ENCODE data around the gene DNAAF1.
A peak's percentile ranks its signal among the peaks of the same experiment; 100 is the strongest.

The DNAAF1 gene

DNA sequence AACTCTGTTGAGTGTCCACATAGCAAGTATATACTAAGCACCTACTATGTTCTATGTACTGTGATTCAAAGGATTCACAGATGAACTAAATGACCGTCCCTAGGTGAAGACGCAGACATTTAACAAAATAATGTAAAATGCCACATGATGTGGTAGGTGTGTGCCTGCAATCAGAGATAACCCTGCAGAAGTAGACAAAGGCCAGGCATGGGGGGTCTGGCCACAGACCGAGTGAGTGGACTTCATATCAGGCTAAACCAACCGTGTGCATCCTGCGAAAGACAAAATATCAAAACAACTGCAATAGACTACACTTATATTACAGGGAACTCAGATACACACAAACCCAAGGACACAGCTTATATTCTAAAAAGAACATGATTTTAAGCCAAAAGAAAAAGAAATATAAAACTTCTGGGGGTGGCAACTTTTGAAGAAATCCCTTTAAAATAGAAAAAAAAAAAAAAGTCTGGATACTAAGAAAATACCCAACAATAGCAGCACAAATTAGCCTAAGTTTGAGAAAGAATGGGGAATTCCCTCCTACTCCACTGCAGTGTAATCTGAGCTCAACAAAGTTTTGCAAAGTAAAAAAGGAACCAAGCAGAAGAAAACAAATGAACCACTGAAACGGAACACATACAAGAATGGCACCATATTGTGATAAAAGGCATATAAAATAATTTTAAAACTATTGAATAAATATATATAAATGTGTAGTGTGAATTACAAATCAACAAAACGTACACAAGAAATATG is 12.4 kb upstream of the DNAAF1 start:
- H3K9ac ChIP-seq (ENCODE audit: low read depth, low read length): no peak overlapping the region
- H3K4me1 ChIP-seq (ENCODE audit: control insufficient read depth, insufficient read depth, low read length): peaks cover 10% of the 10 kb centered on the region
- H3K27me3 ChIP-seq (ENCODE audit: control insufficient read depth, insufficient read depth, low read length): no peaks in the 10 kb centered on the region
- no peak overlapping the region for H3K4me3 ChIP-seq (ENCODE audit: low read depth, low read length)
- no peaks in the 10 kb centered on the region for H3K9me3 ChIP-seq (ENCODE audit: control insufficient read depth, insufficient read depth, low read length)
- no peaks in the 10 kb centered on the region for H3K36me3 ChIP-seq (ENCODE audit: control insufficient read depth, insufficient read depth, low read length)

DNA sequence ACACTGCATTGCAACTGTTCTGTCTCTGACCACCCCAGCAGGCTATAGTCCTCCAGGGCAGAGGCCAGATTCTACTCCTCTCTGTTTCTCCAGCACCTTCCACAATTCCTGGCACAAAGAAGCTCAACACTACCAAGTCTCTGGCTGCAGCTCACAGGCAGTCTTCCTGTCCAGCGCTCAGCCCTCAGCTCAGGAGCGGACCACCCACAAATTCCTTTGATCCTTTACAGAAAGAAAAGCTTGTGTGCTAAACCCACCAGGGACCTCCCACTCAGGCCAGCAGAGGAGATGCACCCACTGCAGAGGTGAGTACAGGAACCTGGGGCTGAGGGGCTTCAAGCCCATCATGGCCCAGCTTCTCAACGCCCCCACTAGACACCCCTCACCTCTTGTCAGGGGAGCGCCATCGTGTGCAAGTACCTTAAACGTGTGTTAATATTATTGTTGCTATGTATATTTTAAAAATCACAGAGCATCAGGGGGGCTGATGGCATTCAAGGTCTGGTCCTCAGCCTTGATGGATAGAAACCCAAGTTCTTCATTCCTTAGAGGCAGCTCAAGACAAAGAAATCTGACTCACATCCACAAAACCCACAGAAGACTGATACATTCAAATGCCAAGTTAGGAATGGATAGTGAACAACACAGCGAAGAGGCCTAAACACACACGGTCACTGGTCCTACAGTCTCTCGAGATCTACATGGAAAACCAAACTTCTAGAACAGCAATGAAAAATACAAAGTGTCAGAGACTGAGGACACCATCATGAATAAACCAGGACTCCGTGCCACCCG is 8.6 kb upstream of the DNAAF1 start:
- Histone ChIP-seq H3K9me3 (ENCODE audit: control insufficient read depth, insufficient read depth, low read length) (no peaks in the 10 kb centered on the region), H3K27me3 (ENCODE audit: control insufficient read depth, insufficient read depth, low read length) (no peaks in the 10 kb centered on the region), H3K36me3 (ENCODE audit: control insufficient read depth, insufficient read depth, low read length) (no peaks in the 10 kb centered on the region), H3K4me1 (ENCODE audit: control insufficient read depth, insufficient read depth, low read length) (peaks cover 21% of the 10 kb centered on the region), H3K4me3 (ENCODE audit: low read depth, low read length) (no peak overlapping the region), H3K9ac (ENCODE audit: low read depth, low read length) (no peak overlapping the region)

- no peaks in the 10 kb centered on the region for H3K36me3 ChIP-seq (ENCODE audit: control insufficient read depth, insufficient read depth, low read length)
- peaks cover 21% of the 10 kb centered on the region for H3K4me1 ChIP-seq (ENCODE audit: control insufficient read depth, insufficient read depth, low read length)
- H3K4me3 ChIP-seq (ENCODE audit: low read depth, low read length): no peak overlapping the region
- H3K27me3 ChIP-seq (ENCODE audit: control insufficient read depth, insufficient read depth, low read length): no peaks in the 10 kb centered on the region
- H3K9me3 ChIP-seq (ENCODE audit: control insufficient read depth, insufficient read depth, low read length): no peaks in the 10 kb centered on the region
- no peak overlapping the region for H3K9ac ChIP-seq (ENCODE audit: low read depth, low read length)
Observed at GRCh38 chr16:84137287-84137686, 7.8 kb upstream of the DNAAF1 start.

GRCh38 chr16:84137769-84138357 is 7.2 kb upstream of the DNAAF1 start:
- Histone ChIP-seq H3K27me3 (ENCODE audit: control insufficient read depth, insufficient read depth, low read length) (no peaks in the 10 kb centered on the region), H3K9ac (ENCODE audit: low read depth, low read length) (no peak overlapping the region), H3K9me3 (ENCODE audit: control insufficient read depth, insufficient read depth, low read length) (no peaks in the 10 kb centered on the region), H3K4me3 (ENCODE audit: low read depth, low read length) (no peak overlapping the region), H3K4me1 (ENCODE audit: control insufficient read depth, insufficient read depth, low read length) (peaks cover 21% of the 10 kb centered on the region), H3K36me3 (ENCODE audit: control insufficient read depth, insufficient read depth, low read length) (no peaks in the 10 kb centered on the region)

DNA sequence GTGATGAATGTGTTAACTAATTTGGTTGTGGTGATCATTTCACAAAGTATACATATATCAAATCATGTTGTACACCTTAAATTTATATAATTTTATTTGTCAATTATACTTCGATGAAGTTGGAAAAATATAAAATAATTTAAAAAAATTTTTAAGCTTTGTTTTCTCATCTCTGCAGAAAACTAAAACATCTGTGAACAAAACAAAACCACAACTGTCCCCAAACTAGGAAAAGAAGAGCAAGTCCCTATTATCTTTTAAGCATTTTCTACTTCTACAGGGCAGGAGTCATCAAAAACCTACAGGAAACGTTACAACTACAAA is 6.6 kb upstream of the DNAAF1 start:
- Histone ChIP-seq H3K9ac (ENCODE audit: low read depth, low read length) (no peak overlapping the region), H3K36me3 (ENCODE audit: control insufficient read depth, insufficient read depth, low read length) (no peaks in the 10 kb centered on the region), H3K4me1 (ENCODE audit: control insufficient read depth, insufficient read depth, low read length) (peaks cover 21% of the 10 kb centered on the region), H3K4me3 (ENCODE audit: low read depth, low read length) (no peak overlapping the region), H3K27me3 (ENCODE audit: control insufficient read depth, insufficient read depth, low read length) (no peaks in the 10 kb centered on the region), H3K9me3 (ENCODE audit: control insufficient read depth, insufficient read depth, low read length) (no peaks in the 10 kb centered on the region)

DNA sequence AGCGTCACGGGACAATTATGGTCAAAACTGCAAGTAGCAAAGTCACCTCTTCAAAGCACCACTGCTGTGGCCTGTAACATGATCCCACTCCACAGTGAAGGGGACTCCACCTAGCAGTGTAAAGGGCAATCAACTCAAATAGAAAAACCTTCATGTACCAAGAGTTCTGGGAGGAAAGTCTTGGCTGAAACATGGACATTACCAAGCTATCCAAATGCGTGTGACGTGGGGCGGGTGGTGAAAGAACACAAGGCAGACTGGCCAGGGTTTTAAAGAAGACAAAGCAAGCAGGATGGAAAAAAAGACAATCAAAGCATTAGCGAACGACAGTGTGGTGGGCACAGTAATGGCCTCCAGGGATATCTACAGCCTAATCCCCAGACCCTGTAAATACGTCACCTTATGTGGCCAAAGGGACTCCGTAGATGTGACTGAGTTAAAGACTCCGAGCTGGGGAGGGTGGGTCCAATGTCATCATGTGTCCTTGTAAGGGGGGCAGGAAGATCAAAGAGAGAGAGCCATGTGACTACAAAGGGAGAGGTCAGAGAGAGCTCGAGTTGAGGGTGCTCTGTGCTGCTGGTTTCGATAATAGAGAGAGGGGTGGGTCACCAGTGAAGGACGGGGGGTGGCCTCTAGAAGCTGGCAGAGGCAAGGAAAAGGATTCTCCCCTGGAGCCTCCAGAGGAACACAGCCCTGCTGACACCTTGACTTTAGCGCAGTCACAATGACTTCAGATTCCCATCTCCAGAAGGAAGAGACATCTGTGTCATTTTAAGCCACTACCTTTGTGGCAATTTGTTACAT is 6.1 kb upstream of the DNAAF1 start:
- Histone ChIP-seq H3K36me3 (ENCODE audit: control insufficient read depth, insufficient read depth, low read length) (no peaks in the 10 kb centered on the region), H3K4me1 (ENCODE audit: control insufficient read depth, insufficient read depth, low read length) (peaks cover 17% of the 10 kb centered on the region), H3K27me3 (ENCODE audit: control insufficient read depth, insufficient read depth, low read length) (no peaks in the 10 kb centered on the region), H3K9ac (ENCODE audit: low read depth, low read length) (no peak overlapping the region), H3K4me3 (ENCODE audit: low read depth, low read length) (no peak overlapping the region), H3K9me3 (ENCODE audit: control insufficient read depth, insufficient read depth, low read length) (no peaks in the 10 kb centered on the region)

- Histone ChIP-seq H3K36me3 (ENCODE audit: control insufficient read depth, insufficient read depth, low read length) (no peaks in the 10 kb centered on the region), H3K9me3 (ENCODE audit: control insufficient read depth, insufficient read depth, low read length) (no peaks in the 10 kb centered on the region), H3K4me3 (ENCODE audit: low read depth, low read length) (no peak overlapping the region), H3K4me1 (ENCODE audit: control insufficient read depth, insufficient read depth, low read length) (peaks cover 17% of the 10 kb centered on the region), H3K9ac (ENCODE audit: low read depth, low read length) (no peak overlapping the region), H3K27me3 (ENCODE audit: control insufficient read depth, insufficient read depth, low read length) (no peaks in the 10 kb centered on the region)
Observed at GRCh38 chr16:84139628-84140258, 5.4 kb upstream of the DNAAF1 start.

- H3K9ac ChIP-seq (ENCODE audit: low read depth, low read length): no peak overlapping the region
- H3K4me1 ChIP-seq (ENCODE audit: control insufficient read depth, insufficient read depth, low read length): peaks cover 17% of the 10 kb centered on the region
- H3K36me3 ChIP-seq (ENCODE audit: control insufficient read depth, insufficient read depth, low read length): no peaks in the 10 kb centered on the region
- no peaks in the 10 kb centered on the region for H3K9me3 ChIP-seq (ENCODE audit: control insufficient read depth, insufficient read depth, low read length)
- no peak overlapping the region for H3K4me3 ChIP-seq (ENCODE audit: low read depth, low read length)
- peaks cover 3% of the 10 kb centered on the region for H3K27me3 ChIP-seq (ENCODE audit: control insufficient read depth, insufficient read depth, low read length)
Observed at GRCh38 chr16:84141143-84141670, 3.9 kb upstream of the DNAAF1 start.

DNA sequence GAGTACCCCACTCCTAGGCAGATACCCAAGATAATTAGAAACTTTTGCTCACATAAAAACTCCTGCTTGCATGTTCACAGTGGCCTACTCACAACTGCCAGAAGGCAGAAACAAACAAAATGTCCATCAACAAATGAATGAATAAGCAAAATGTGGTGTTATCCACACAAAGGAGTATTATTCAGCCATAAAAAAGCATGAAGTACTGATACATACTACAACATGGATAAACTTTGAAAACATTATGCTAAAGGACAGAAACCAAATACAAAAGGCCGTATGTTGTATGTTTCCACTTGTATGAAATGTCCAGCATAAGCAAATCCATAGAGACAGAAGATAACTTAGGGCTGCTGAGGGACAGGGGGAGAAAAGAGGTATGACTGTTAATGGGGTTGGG is 2.0 kb upstream of the DNAAF1 start:
- peaks cover 5% of the 10 kb centered on the region for H3K27me3 ChIP-seq (ENCODE audit: control insufficient read depth, insufficient read depth, low read length)
- H3K9ac ChIP-seq (ENCODE audit: low read depth, low read length): no peak overlapping the region
- H3K9me3 ChIP-seq (ENCODE audit: control insufficient read depth, insufficient read depth, low read length): no peaks in the 10 kb centered on the region
- H3K4me3 ChIP-seq (ENCODE audit: low read depth, low read length): no peak overlapping the region
- no peaks in the 10 kb centered on the region for H3K36me3 ChIP-seq (ENCODE audit: control insufficient read depth, insufficient read depth, low read length)
- H3K4me1 ChIP-seq (ENCODE audit: control insufficient read depth, insufficient read depth, low read length): peaks cover 8% of the 10 kb centered on the region

- Histone ChIP-seq H3K27me3 (ENCODE audit: control insufficient read depth, insufficient read depth, low read length) (peaks cover 5% of the 10 kb centered on the region), H3K36me3 (ENCODE audit: control insufficient read depth, insufficient read depth, low read length) (no peaks in the 10 kb centered on the region), H3K4me1 (ENCODE audit: control insufficient read depth, insufficient read depth, low read length) (peaks cover 6% of the 10 kb centered on the region), H3K9me3 (ENCODE audit: control insufficient read depth, insufficient read depth, low read length) (no peaks in the 10 kb centered on the region), H3K9ac (ENCODE audit: low read depth, low read length) (no peak overlapping the region), H3K4me3 (ENCODE audit: low read depth, low read length) (peak overlapping the region; percentile 89)
Observed at GRCh38 chr16:84143784-84144199, 1.3 kb upstream of the DNAAF1 start.

Measured in iPS-15b (cell line).